A375 (cell line): Measurements from ENCODE around the gene MED23. TPM values are rescaled to one million over a fixed set of nuclear protein-coding genes. Genes with fewer than 3 reads are reported as not detected.

Source experiments
- small RNA-seq: library from RNA; depleted of rRNA; stranded (forward); fragments of <200 nt; gene quantifications from one replicate; pipeline ENCODE3, GENCODE V24; 2014
- total RNA-seq: library from RNA; depleted of rRNA; stranded (reverse); fragments of >200 nt; shearing (Covaris generic); gene quantifications from 2 replicates; pipeline ENCODE4 v1.2.3, GENCODE V29; 2014; rRNA removed

Gene MED23
- 10.6 and 11.5 TPM in 2 replicates for total RNA-seq

GRCh38 chr6:131627724-131628682 is at the start of gene MED23:
Gene MED23 (minus strand): TSS chr6:131628242. CDS start chr6:131628049, 193 bp downstream.

GRCh38 chr6:131636880-131637792 is 9.1 kb upstream of the MED23 start, which contains the start of gene ENPP3:
Gene ENPP3 (plus strand): TSS chr6:131637302. CDS start chr6:131637385, 83 bp downstream.

GRCh38 chr6:131572686-131573415 is 55.2 kb downstream of the MED23 start, which contains the start of gene ARG1:
Gene ARG1 (plus strand): TSS chr6:131573226. CDS start chr6:131573283, 57 bp downstream.

Small RNAs within 50 kb of the gene (small RNA-seq; reads per million reads assigned to genes)
- gene RNU4-18P: not detected

Other genes with a start within 250 kb of the MED23 start
- gene ARG1, start 55.0 kb downstream of the MED23 start, total RNA-seq: not detected in 2 replicates
- 0.26 and 0.80 TPM in 2 replicates for gene ENPP3, start 9.1 kb upstream of the MED23 start, total RNA-seq
- gene OR2A4, start 73.2 kb upstream of the MED23 start, total RNA-seq: not detected in 2 replicates
- not detected in 2 replicates for gene CTAGE9, start 82.8 kb upstream of the MED23 start, total RNA-seq
- gene ENPP1, start 179.8 kb upstream of the MED23 start, total RNA-seq: 1.4 and 1.8 TPM in 2 replicates